ENCODE measurements around the gene DENR.

DNA sequence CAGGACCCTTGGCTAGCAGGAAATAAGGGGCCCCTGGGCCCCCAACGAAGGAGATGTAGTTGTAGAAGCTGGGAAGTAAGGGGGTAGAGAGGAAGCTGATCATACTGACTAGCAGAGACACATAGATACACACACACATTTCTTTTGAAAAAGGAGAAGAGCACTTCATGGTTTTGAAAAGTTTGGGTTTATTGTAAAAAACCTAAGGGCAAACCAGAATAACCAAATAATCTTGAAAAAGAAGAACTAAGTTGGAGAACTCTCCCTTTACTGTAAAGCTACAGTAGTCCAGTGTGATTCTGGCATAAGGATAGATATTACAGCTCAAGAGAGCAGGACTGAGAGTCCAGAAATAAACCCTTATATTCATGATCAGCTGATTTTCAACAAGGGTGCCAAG, 30.2 kb upstream of the DENR start:
- TF ChIP-seq GATA3 (IDR thresholded peaks at IDR 0.05; ENCODE audit: low read depth, low read length) (no peak), GATA2 (IDR thresholded peaks at IDR 0.05; ENCODE audit: low read depth, low read length) (no peak)

Data from SH-SY5Y (cell line).